Posterior cingulate gyrus (tissue), 11 donors: ENCODE results near the gene HAUS5.
"Not testable (repeated sequence)": the region's sequence is repeated elsewhere in the genome, so short reads cannot be mapped to it uniquely, and the experiment has no call there.

Experiments
- DNase-seq, 10 donors: peaks; one replicate each; pipeline versions ENCODE4 v3.0.0 to v3.0.0-alpha.2; 2020 to 2021; ENCODE audit warnings: mixed read lengths in 3 of 10
- intact Hi-C: fragments of 100-400 bp; cut with DNase I; formaldehyde crosslinking; loops from one replicate; pipeline ENCODE4 v1.15.1; 2023

HAUS5 gene

GRCh38 chr19:35639321-35639639 is 26.7 kb downstream of the HAUS5 start:
- intact Hi-C loops, result no loop called here

GRCh38 chr19:35639863-35640262 is 27.3 kb downstream of the HAUS5 start:
- intact Hi-C loops, result no loop called here
- no peak for DNase-seq

More at GRCh38 chr19:35639321-35639639, 26.7 kb downstream of the HAUS5 start:
- DNase-seq, result no peak

- intact Hi-C loops, result no loop called here
- DNase-seq, result no peak
These were observed 29.1 kb downstream of the HAUS5 start, which contains the start of gene ETV2 for GRCh38 chr19:35641515-35642151. ETV2 (plus strand) TSS chr19:35641745; CDS start chr19:35642461, 716 bp downstream.

- no peak for DNase-seq
- intact Hi-C loops, result no loop called here
These were observed 29.8 kb downstream of the HAUS5 start for GRCh38 chr19:35642312-35642711.

GRCh38 chr19:35642798-35643254 is 30.3 kb downstream of the HAUS5 start:
- intact Hi-C loops, result no loop called here
- no peak for DNase-seq

GRCh38 chr19:35643255-35644205 is 31.0 kb downstream of the HAUS5 start:
- DNase-seq, result peak in 7 of 10 donors; percentile 19 to 92 (median 60)
- intact Hi-C loops, result no loop called here

GRCh38 chr19:35644206-35644986 is 31.9 kb downstream of the HAUS5 start:
- intact Hi-C loops, result no loop called here
- peak; percentile 46 to 96 (median 70) for DNase-seq

- intact Hi-C loops, result no loop called here
- DNase-seq, result peak; percentile 36 to 95 (median 72)
These were observed 32.6 kb downstream of the HAUS5 start for GRCh38 chr19:35644987-35645679.

- intact Hi-C loops, result no loop called here
- no peak for DNase-seq
These were observed 33.4 kb downstream of the HAUS5 start for GRCh38 chr19:35645680-35646511.

- peak; percentile 92 to 99 (median 96) for DNase-seq
- intact Hi-C loops, result no loop called here
These were observed 35.8 kb downstream of the HAUS5 start, which contains the start of gene COX6B1 for GRCh38 chr19:35648017-35648961. COX6B1 (plus strand) TSS chr19:35648323; CDS start chr19:35651244, 2,921 bp downstream.

GRCh38 chr19:35650581-35650980 is 38.0 kb downstream of the HAUS5 start:
- DNase-seq, result no peak
- intact Hi-C loops, result no loop called here

GRCh38 chr19:35654828-35655227 is 42.3 kb downstream of the HAUS5 start:
- intact Hi-C loops, DNase-seq: not testable (repeated sequence)

GRCh38 chr19:35655600-35655999 is 43.1 kb downstream of the HAUS5 start:
- intact Hi-C loops, result no loop called here
- no peak for DNase-seq

- DNase-seq, result no peak
- intact Hi-C loops, result no loop called here
These were observed 44.2 kb downstream of the HAUS5 start for GRCh38 chr19:35656700-35657099.

GRCh38 chr19:35657904-35658700 is 45.6 kb downstream of the HAUS5 start:
- no peak for DNase-seq
- intact Hi-C loops, result no loop called here

GRCh38 chr19:35661995-35662340 is 49.4 kb downstream of the HAUS5 start:
- DNase-seq, result no peak
- intact Hi-C loops, result no loop called here

- no peak for DNase-seq
- intact Hi-C loops, result no loop called here
These were observed 51.4 kb downstream of the HAUS5 start for GRCh38 chr19:35663981-35664380.
